CD8-positive, alpha-beta memory T cell (primary cell): ENCODE results near the gene SYTL3. TPM values are rescaled to one million over a fixed set of nuclear protein-coding genes. Genes with fewer than 3 reads are reported as not detected.
A peak's percentile ranks its signal among the peaks of the same experiment; 100 is the strongest.

ENCODE experiments used
- CTCF ChIA-PET: fragments of 350-600 bp; sonication (Branson Sonifier 250); formaldehyde crosslinking; loops from one replicate; lab custom pipeline; 2021; ENCODE audit warnings: antibody characterized with exemption; lab: Charles Lee
- POLR2A ChIA-PET: fragments of 350-600 bp; sonication (Branson Sonifier 250); formaldehyde crosslinking; loops from one replicate; lab custom pipeline; 2021; ENCODE audit warnings: antibody characterized with exemption; lab: Charles Lee
- DNase-seq, 5 donors: peaks; one replicate each; pipeline versions ENCODE4 v3.0.0 to v3.0.0-alpha.2; 2020 to 2022; ENCODE audit warnings: mixed read lengths in 1 of 5
- H3K27ac ChIP-seq: one replicate; pipeline ENCODE4 v1.7.0; 2013; ENCODE audit warnings: low read depth, mild to moderate bottlenecking, low read length, moderate library complexity
- H3K27me3 ChIP-seq: 2 replicates; pipeline ENCODE4 v1.7.0; 2013; ENCODE audit warnings: low read length, mild to moderate bottlenecking; ENCODE audit not compliant: insufficient read depth, poor library complexity, severe bottlenecking
- H3K36me3 ChIP-seq: 2 replicates; pipeline ENCODE4 v1.7.0; 2013; ENCODE audit warnings: mild to moderate bottlenecking, low read length, moderate library complexity; ENCODE audit not compliant: insufficient read depth
- H3K4me1 ChIP-seq: 2 replicates; pipeline ENCODE4 v1.7.0; 2013; ENCODE audit warnings: mild to moderate bottlenecking, low read length, moderate library complexity; ENCODE audit not compliant: insufficient read depth
- H3K4me3 ChIP-seq: 2 replicates; pipeline ENCODE4 v1.7.0; 2013; ENCODE audit warnings: mild to moderate bottlenecking, low read length
- H3K9me3 ChIP-seq: 2 replicates; pipeline ENCODE4 v1.7.0; 2013; ENCODE audit warnings: mild to moderate bottlenecking, low read length
- H3K27ac Mint-ChIP-seq, 8 donors: one replicate each; pipeline ENCODE4 v1.8.0; 2020 to 2021; ENCODE audit warnings: mixed read lengths in 8 of 8, mild to moderate bottlenecking in 6 of 8, inconsistent platforms in 3 of 8, moderate library complexity in 3 of 8
- H3K27me3 Mint-ChIP-seq, 2 donors: one replicate each; pipeline ENCODE4 v1.8.0; 2020 to 2021; ENCODE audit warnings: mixed read lengths in 2 of 2, mild to moderate bottlenecking in 1 of 2, moderate library complexity in 1 of 2
- H3K36me3 Mint-ChIP-seq, 3 donors: one replicate each; pipeline ENCODE4 v1.8.0; 2020 to 2021; ENCODE audit warnings: mixed read lengths in 3 of 3, inconsistent platforms in 1 of 3, mild to moderate bottlenecking in 1 of 3
- H3K4me1 Mint-ChIP-seq, 3 donors: one replicate each; pipeline ENCODE4 v1.8.0; 2020 to 2021; ENCODE audit warnings: mixed read lengths in 3 of 3, inconsistent platforms in 1 of 3, mild to moderate bottlenecking in 1 of 3
- H3K4me3 Mint-ChIP-seq, 7 donors: one replicate each; pipeline ENCODE4 v1.8.0; 2020 to 2021; ENCODE audit warnings: mixed read lengths in 7 of 7, mild to moderate bottlenecking in 6 of 7, moderate library complexity in 4 of 7, inconsistent platforms in 2 of 7
- H3K9me3 Mint-ChIP-seq, 5 donors: one replicate each; pipeline ENCODE4 v1.8.0; 2020 to 2022; ENCODE audit warnings: mixed read lengths in 5 of 5, mild to moderate bottlenecking in 3 of 5, moderate library complexity in 2 of 5, inconsistent platforms in 1 of 5
- polyA plus RNA-seq: library from polyadenylated mRNA; unstranded; fragments of 300-500 nt; fragmentation: Illumina TruSeq; gene quantifications from one replicate; pipeline ENCODE4 v1.2.3, GENCODE V29; 2021
- total RNA-seq, 2 experiments: library from RNA; stranded (reverse); gene quantifications; one replicate each; pipeline ENCODE4 v1.2.3, GENCODE V29; 2021

Gene SYTL3
- total and polyA plus RNA-seq, 3 experiments from 2014 or later, result 19.5 to 102 (median 96.6) TPM

- H3K4me1 ChIP-seq, result peaks cover 20% of the 10 kb centered on the region
- H3K36me3 ChIP-seq, result peaks cover 13% of the 10 kb centered on the region
- no peaks in the 10 kb centered on the region for H3K27me3 Mint-ChIP-seq
- ChIA-PET CTCF (interaction anchor here (1.2 to 2.4 kb wide), 7 partner anchors 10 to 447 kb away, joined by 3 to 9 read pairs (median 3); no protein-coding TSS in a partner anchor), POLR2A (interaction anchor here (1.1 kb wide), 1 partner anchor 12 kb away, joined by 3 read pairs; no protein-coding TSS in a partner anchor)
- no peak overlapping the region for H3K27ac ChIP-seq
- H3K9me3 ChIP-seq, result no peaks in the 10 kb centered on the region
- peak in 1 of 5 donors; percentile 53 for DNase-seq
- no peaks in the 10 kb centered on the region for H3K9me3 Mint-ChIP-seq
- H3K4me1 Mint-ChIP-seq, result peaks cover 7 to 37% (median 24%) of the 10 kb centered on the region in 3 donors
- no peaks in the 10 kb centered on the region for H3K27me3 ChIP-seq
- no peak overlapping the region for H3K4me3 Mint-ChIP-seq
- peak overlapping the region; percentile 16 for H3K4me3 ChIP-seq
- peaks cover 8 to 79% (median 20%) of the 10 kb centered on the region in 3 donors for H3K36me3 Mint-ChIP-seq
- no peak overlapping the region for H3K27ac Mint-ChIP-seq
Measured at GRCh38 chr6:158662954-158663624, 13.2 kb downstream of the SYTL3 start.

DNA sequence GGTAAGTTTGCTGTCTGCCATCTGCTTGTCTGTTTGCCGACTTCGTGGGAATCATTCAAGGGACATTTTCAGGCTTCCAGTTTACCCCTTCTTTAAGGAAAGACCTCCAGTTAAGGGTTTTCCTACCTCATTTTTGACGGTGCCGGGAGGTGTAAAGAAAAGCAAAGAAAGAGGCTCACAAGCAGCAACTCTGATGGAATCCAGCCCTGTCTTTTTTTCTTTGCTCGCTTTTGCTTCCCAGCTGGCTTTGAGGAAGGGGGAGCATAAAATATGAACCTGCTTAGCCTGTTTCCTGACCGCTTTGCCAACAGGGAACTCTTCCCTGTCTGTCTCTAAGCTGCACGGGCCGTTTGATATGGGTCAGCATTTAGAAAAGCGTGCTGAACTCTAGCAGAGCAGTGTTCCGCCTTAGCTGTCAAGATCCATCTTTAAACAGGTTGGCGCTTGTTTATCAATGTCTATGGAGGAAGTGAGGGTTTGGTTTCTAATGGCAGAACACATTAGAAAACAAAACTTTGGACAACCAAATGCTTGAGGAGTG lies 13.8 kb downstream of the SYTL3 start:
- H3K27ac ChIP-seq, result no peak overlapping the region
- peaks cover 15% of the 10 kb centered on the region for H3K36me3 ChIP-seq
- H3K36me3 Mint-ChIP-seq, result peaks cover 12 to 81% (median 23%) of the 10 kb centered on the region in 3 donors
- no peak overlapping the region for H3K4me3 Mint-ChIP-seq
- H3K27ac Mint-ChIP-seq, result no peak overlapping the region
- no peak for DNase-seq
- ChIA-PET POLR2A (interaction anchor here (1.1 kb wide), 1 partner anchor 13 kb away, joined by 3 read pairs; no protein-coding TSS in a partner anchor), CTCF (interaction anchor here (1.2 to 2.4 kb wide), 4 partner anchors 10 to 446 kb away, joined by 3 to 9 read pairs (median 4); no protein-coding TSS in a partner anchor)
- H3K4me1 ChIP-seq, result peaks cover 20% of the 10 kb centered on the region
- H3K9me3 Mint-ChIP-seq, result no peaks in the 10 kb centered on the region
- H3K4me3 ChIP-seq, result peak overlapping the region; percentile 16
- peaks cover 7 to 41% (median 24%) of the 10 kb centered on the region in 3 donors for H3K4me1 Mint-ChIP-seq
- no peaks in the 10 kb centered on the region for H3K27me3 Mint-ChIP-seq
- H3K9me3 ChIP-seq, result no peaks in the 10 kb centered on the region
- no peaks in the 10 kb centered on the region for H3K27me3 ChIP-seq

DNA sequence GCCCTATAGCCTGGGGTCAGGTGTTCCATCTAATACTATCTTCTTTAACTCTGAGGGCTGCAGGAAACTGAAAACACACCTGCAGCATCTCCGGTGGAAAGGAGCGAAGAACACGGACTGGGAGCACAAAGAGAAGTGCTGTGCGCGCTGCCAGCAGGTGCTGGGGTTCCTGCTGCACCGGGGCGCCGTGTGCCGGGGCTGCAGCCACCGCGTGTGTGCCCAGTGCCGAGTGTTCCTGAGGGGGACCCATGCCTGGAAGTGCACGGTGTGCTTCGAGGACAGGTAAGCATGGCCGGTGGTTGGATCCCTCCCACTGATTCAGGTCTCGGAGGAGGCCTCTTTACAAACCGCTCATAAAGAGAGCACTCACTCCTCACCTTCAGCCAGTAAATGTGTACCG lies 15.5 kb downstream of the SYTL3 start:
- Histone ChIP-seq H3K27ac (no peak overlapping the region), H3K4me3 (no peak overlapping the region), H3K9me3 (no peaks in the 10 kb centered on the region), H3K36me3 (peaks cover 22% of the 10 kb centered on the region), H3K4me1 (peaks cover 11% of the 10 kb centered on the region), H3K27me3 (no peaks in the 10 kb centered on the region)
- no peak for DNase-seq
- H3K9me3 Mint-ChIP-seq, result no peaks in the 10 kb centered on the region
- no peak overlapping the region for H3K4me3 Mint-ChIP-seq
- no peaks in the 10 kb centered on the region for H3K27me3 Mint-ChIP-seq
- ChIA-PET POLR2A (no interaction called here), CTCF (interaction anchor here (0.7 kb wide), 2 partner anchors 12 to 15 kb away, joined by 3 read pairs; no protein-coding TSS in a partner anchor)
- H3K36me3 Mint-ChIP-seq, result peaks cover 13 to 86% (median 30%) of the 10 kb centered on the region in 3 donors
- peak overlapping the region in 2 of 8 donors; percentile 48 to 51 for H3K27ac Mint-ChIP-seq
- peaks cover 4 to 37% (median 12%) of the 10 kb centered on the region in 3 donors for H3K4me1 Mint-ChIP-seq

DNA sequence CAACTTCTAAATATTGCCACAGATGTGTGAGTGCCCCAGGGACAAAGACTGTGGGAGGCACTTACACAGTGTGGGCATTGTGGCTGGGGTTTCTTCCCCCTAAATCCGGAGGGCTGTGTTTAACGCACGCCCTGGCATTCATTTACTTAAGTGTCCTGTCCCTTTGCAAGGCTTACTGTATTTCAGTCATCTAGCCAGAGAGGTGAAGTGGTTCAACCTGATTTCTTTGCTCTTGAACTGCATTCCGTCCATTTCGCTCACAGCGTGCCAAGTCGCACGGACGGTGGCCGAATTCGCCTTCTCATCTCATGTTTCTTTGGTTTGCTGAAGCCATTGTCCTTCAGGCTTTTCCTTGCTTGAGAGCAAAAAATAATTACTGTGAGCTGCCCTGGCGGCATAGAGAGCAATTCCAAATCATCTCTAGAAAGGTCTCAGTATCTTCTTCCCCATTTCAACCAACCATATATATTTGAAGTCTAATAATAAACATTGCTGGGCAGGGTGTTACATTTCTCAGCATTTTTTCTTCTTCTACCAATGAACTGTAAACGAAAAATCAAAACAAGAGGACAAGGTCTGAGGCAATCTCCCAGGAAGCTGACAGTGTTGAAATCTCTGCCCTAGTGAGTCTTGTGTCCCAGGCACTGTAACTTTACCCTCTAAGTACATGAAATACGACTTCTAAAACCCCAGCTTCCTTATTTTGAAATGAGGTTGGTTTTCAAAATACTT lies 16.9 kb downstream of the SYTL3 start:
- H3K36me3 Mint-ChIP-seq, result peaks cover 17 to 86% (median 30%) of the 10 kb centered on the region in 3 donors
- Histone ChIP-seq H3K27me3 (no peaks in the 10 kb centered on the region), H3K4me3 (no peak overlapping the region), H3K36me3 (peaks cover 22% of the 10 kb centered on the region), H3K9me3 (no peaks in the 10 kb centered on the region), H3K27ac (no peak overlapping the region), H3K4me1 (no peaks in the 10 kb centered on the region)
- peak overlapping the region in 1 of 8 donors; percentile 50 for H3K27ac Mint-ChIP-seq
- peaks cover 0 to 31% (median 4%) of the 10 kb centered on the region in 3 donors for H3K4me1 Mint-ChIP-seq
- CTCF ChIA-PET, result interaction anchor here (1.7 kb wide), 1 partner anchor 24 kb away, joined by 5 read pairs; no protein-coding TSS in a partner anchor
- POLR2A ChIA-PET, result no interaction called here
- no peaks in the 10 kb centered on the region for H3K9me3 Mint-ChIP-seq
- no peak overlapping the region for H3K4me3 Mint-ChIP-seq
- no peak for DNase-seq
- H3K27me3 Mint-ChIP-seq, result no peaks in the 10 kb centered on the region

- peaks cover 17 to 86% (median 30%) of the 10 kb centered on the region in 3 donors for H3K36me3 Mint-ChIP-seq
- H3K27ac Mint-ChIP-seq, result peak overlapping the region in 4 of 8 donors; percentile 41 to 82 (median 46)
- Histone ChIP-seq H3K4me1 (no peaks in the 10 kb centered on the region), H3K27me3 (no peaks in the 10 kb centered on the region), H3K9me3 (no peaks in the 10 kb centered on the region), H3K27ac (no peak overlapping the region), H3K4me3 (no peak overlapping the region), H3K36me3 (peaks cover 22% of the 10 kb centered on the region)
- no peak overlapping the region for H3K4me3 Mint-ChIP-seq
- ChIA-PET POLR2A (no interaction called here), CTCF (interaction anchor here (1.7 to 2.3 kb wide), 2 partner anchors 7 to 24 kb away, joined by 5 to 11 read pairs; no protein-coding TSS in a partner anchor)
- no peaks in the 10 kb centered on the region for H3K27me3 Mint-ChIP-seq
- H3K4me1 Mint-ChIP-seq, result peaks cover 0 to 31% (median 4%) of the 10 kb centered on the region in 3 donors
- DNase-seq, result no peak
- no peaks in the 10 kb centered on the region for H3K9me3 Mint-ChIP-seq
Measured at GRCh38 chr6:158667360-158667981, 17.6 kb downstream of the SYTL3 start.

DNA sequence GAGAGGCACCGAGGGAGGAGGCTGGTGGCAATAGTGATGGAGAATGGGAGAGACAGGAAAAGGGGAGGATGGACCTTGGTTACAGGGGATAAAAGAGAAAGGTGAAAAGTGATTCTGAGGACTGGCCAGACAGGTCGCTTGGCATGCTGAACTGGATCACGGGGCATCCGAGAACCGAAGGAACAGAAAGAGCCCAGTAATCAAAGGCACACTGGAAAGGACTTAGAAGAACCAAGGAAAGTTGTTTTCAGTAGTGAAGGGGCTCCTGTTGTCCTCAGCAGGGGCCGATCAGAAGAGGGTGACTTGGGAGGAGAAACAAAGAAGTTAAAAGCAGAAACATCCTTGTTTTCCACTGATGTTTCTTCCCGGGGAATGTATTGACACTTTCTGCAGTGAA lies 18.9 kb downstream of the SYTL3 start:
- no peak overlapping the region for H3K4me3 ChIP-seq
- Mint-ChIP-seq H3K9me3 (no peaks in the 10 kb centered on the region), H3K36me3 (peaks cover 17 to 79% (median 30%) of the 10 kb centered on the region in 3 donors), H3K27me3 (no peaks in the 10 kb centered on the region), H3K4me1 (peaks cover 0 to 28% (median 4%) of the 10 kb centered on the region in 3 donors), H3K4me3 (no peak overlapping the region), H3K27ac (peak overlapping the region in 5 of 8 donors; percentile 1 to 92 (median 55))
- CTCF ChIA-PET, result interaction anchor here (2.3 kb wide), 1 partner anchor 9 kb away, joined by 11 read pairs; no protein-coding TSS in a partner anchor
- H3K4me1 ChIP-seq, result no peaks in the 10 kb centered on the region
- no peaks in the 10 kb centered on the region for H3K9me3 ChIP-seq
- no peak for DNase-seq
- H3K36me3 ChIP-seq, result peaks cover 19% of the 10 kb centered on the region
- POLR2A ChIA-PET, result interaction anchor here (0.6 kb wide), 1 partner anchor 54 kb away, joined by 6 read pairs; no protein-coding TSS in a partner anchor
- H3K27ac ChIP-seq, result no peak overlapping the region
- H3K27me3 ChIP-seq, result no peaks in the 10 kb centered on the region
